HCT116 (cell line): ENCODE results near the gene CACNG3. TPM values are rescaled to one million over a fixed set of nuclear protein-coding genes. Genes with fewer than 3 reads are reported as not detected.
"Not testable (repeated sequence)": the region's sequence is repeated elsewhere in the genome, so short reads cannot be mapped to it uniquely, and the experiment has no call there.

Source experiments
- ATAC-seq: fragments of 200-7000 bp; cut with Tn5 transposase; 2 replicates; pipeline ENCODE4 v1.9.1; 2020; ENCODE audit warnings: mild to moderate bottlenecking, moderate library complexity
- BruUV-seq: library from RNA; stranded (reverse); fragments of 400-500 nt; replicated peaks from 2 replicates; lab custom pipeline; 2021; lab: Mats Ljungman, UMichigan
- CTCF ChIA-PET: fragments of 300-600 bp; sonication (Branson Sonifier 250); formaldehyde crosslinking; loops from one replicate; lab custom pipeline; 2021; ENCODE audit warnings: antibody characterized with exemption; lab: Charles Lee
- POLR2A ChIA-PET: fragments of 300-600, 350-600 bp; sonication (Branson Sonifier 250); formaldehyde crosslinking; loops from one replicate; lab custom pipeline; 2021; ENCODE audit warnings: antibody characterized with exemption; lab: Charles Lee
- RAD21 ChIA-PET, 2 experiments: fragments of 300-600 bp; sonication (Branson Sonifier 250); formaldehyde crosslinking; loops; one replicate each; lab custom pipeline; 2023; ENCODE audit warnings: low total read pairs in 2 of 2; ENCODE audit not compliant: uncharacterized antibody in 2 of 2, unreplicated experiment in 2 of 2, low non-redundant PET in 1 of 2; lab: Charles Lee
- DNase-seq: peaks from one replicate; pipeline ENCODE4 v3.0.0-alpha.2; 2010; ENCODE audit warnings: low read depth, low spot score
- H2AFZ ChIP-seq: fragments of 200-600 bp; shearing (Covaris generic), sonication (generic); 2 replicates; pipeline ENCODE4 v1.6.1; 2017; ENCODE audit warnings: low read depth, mixed run types, mixed read lengths, antibody characterized with exemption, low read length; ENCODE audit not compliant: poor library complexity, severe bottlenecking
- H3K27ac ChIP-seq: 2 replicates; pipeline ENCODE4 v1.5.1; 2012; ENCODE audit warnings: low read depth, low read length
- H3K27me3 ChIP-seq: fragments of 200-600 bp; sonication (generic); 2 replicates; pipeline ENCODE4 v1.6.1; 2016; ENCODE audit warnings: mixed run types, low read length, mixed read lengths; ENCODE audit not compliant: insufficient read depth
- H3K36me3 ChIP-seq, 2 experiments: fragments of 200-500 bp in 1 of 2; fragments of 200-600 bp in 1 of 2; sonication (Bioruptor generic) in 1 of 2; sonication (generic) in 1 of 2; 2 replicates each; pipeline versions ENCODE4 v1.5.1 to v1.6.1; 2014 to 2016; ENCODE audit warnings: low read length in 2 of 2, inconsistent platforms in 1 of 2, mixed read lengths in 1 of 2, mixed run types in 1 of 2; ENCODE audit not compliant: insufficient read depth in 2 of 2, control insufficient read depth in 1 of 2
- H3K4me1 ChIP-seq, 2 experiments: fragments of 200-600 bp in 1 of 2; sonication (generic) in 1 of 2; 2 replicates each; pipeline versions ENCODE4 v1.5.1 to v1.6.1; 2012 to 2017; ENCODE audit warnings: low read length in 2 of 2, inconsistent platforms in 1 of 2, mild to moderate bottlenecking in 1 of 2, mixed read lengths in 1 of 2, mixed run types in 1 of 2, moderate library complexity in 1 of 2; ENCODE audit not compliant: insufficient read depth in 2 of 2, control insufficient read depth in 1 of 2
- H3K4me2 ChIP-seq: fragments of 200-600 bp; sonication (generic); 2 replicates; pipeline ENCODE4 v1.6.1; 2017; ENCODE audit warnings: mixed run types, low read length, mixed read lengths
- H3K4me3 ChIP-seq, 2 experiments: fragments of 200-600 bp in 1 of 2; sonication (generic) in 1 of 2; replicated peaks in 1 of 2; 2 replicates each; pipeline ENCODE4 v1.5.1; 2011 to 2016; ENCODE audit warnings: low read length in 2 of 2, control low read depth in 1 of 2, low read depth in 1 of 2, mild to moderate bottlenecking in 1 of 2, mixed read lengths in 1 of 2, mixed run types in 1 of 2
- H3K79me2 ChIP-seq: fragments of 200-600 bp; sonication (generic); 2 replicates; pipeline ENCODE4 v1.6.1; 2017; ENCODE audit warnings: mild to moderate bottlenecking, mixed run types, low read length, moderate library complexity, mixed read lengths; ENCODE audit not compliant: insufficient read depth
- H3K9ac ChIP-seq: fragments of 200-600 bp; sonication (generic); 2 replicates; pipeline ENCODE4 v1.6.1; 2016; ENCODE audit warnings: low read length, mixed read lengths
- H3K9me2 ChIP-seq: fragments of 200-600 bp; sonication (generic), shearing (Covaris generic); 2 replicates; pipeline ENCODE4 v1.6.1; 2017; ENCODE audit warnings: mixed run types, mild to moderate bottlenecking, moderate library complexity; ENCODE audit not compliant: insufficient read depth
- H3K9me3 ChIP-seq, 2 experiments: fragments of 200-500 bp in 1 of 2; fragments of 200-600 bp in 1 of 2; sonication (Bioruptor generic) in 1 of 2; sonication (generic) in 1 of 2; 2 replicates each; pipeline ENCODE4 v1.6.1; 2014 to 2017; ENCODE audit warnings: low read length in 2 of 2, mixed read lengths in 2 of 2, inconsistent platforms in 1 of 2, low read depth in 1 of 2, mild to moderate bottlenecking in 1 of 2, mixed run types in 1 of 2, moderate library complexity in 1 of 2; ENCODE audit not compliant: control insufficient read depth in 1 of 2, insufficient read depth in 1 of 2
- H4K20me1 ChIP-seq: fragments of 200-600 bp; sonication (generic), shearing (Covaris generic); 2 replicates; pipeline ENCODE4 v1.6.1; 2017; ENCODE audit warnings: mixed run types, mild to moderate bottlenecking, moderate library complexity; ENCODE audit not compliant: insufficient read depth
- JUND ChIP-seq: IDR thresholded peaks from 2 replicates; pipeline ENCODE4 v1.6.1; 2012
- POLR2A ChIP-seq: IDR thresholded peaks from 2 replicates; pipeline ENCODE4 v1.7.0; 2011; ENCODE audit warnings: borderline replicate concordance; ENCODE audit not compliant: insufficient read depth, insufficient read length; ENCODE audit errors: extremely low read depth
- POLR2AphosphoS5 ChIP-seq: IDR thresholded peaks from 2 replicates; pipeline ENCODE4 v1.6.1; 2011; ENCODE audit warnings: mild to moderate bottlenecking, low read depth, low read length, moderate library complexity
- RAD21 ChIP-seq: IDR thresholded peaks from 2 replicates; pipeline ENCODE4 v1.6.1; 2012; ENCODE audit warnings: low read depth, mild to moderate bottlenecking
- SIN3A ChIP-seq: IDR thresholded peaks from 2 replicates; pipeline ENCODE4 v1.6.1; 2012; ENCODE audit warnings: low read depth
- ZNF274 ChIP-seq: fragments of 200-500 bp; sonication (Bioruptor generic); IDR thresholded peaks from 2 replicates; pipeline ENCODE4 v1.6.1; 2014; ENCODE audit warnings: mild to moderate bottlenecking, low read depth, low read length, inconsistent platforms
- intact Hi-C: fragments of 100-400 bp; cut with micrococcal nuclease; formaldehyde crosslinking; loops from 2 replicates; pipeline ENCODE4 v1.10.0; 2022
- total RNA-seq: library from RNA; stranded (reverse); gene quantifications from one replicate; pipeline ENCODE4 v1.2.1, GENCODE V29; 2021; ENCODE audit not compliant: unreplicated experiment
- TF ChIP-seq, protein P1 (sequence below): IDR thresholded peaks from 2 replicates; pipeline ENCODE4 v1.6.1; 2012

The CACNG3 gene
- total RNA-seq, 1 experiment from 2014 or later, result not detected

DNA sequence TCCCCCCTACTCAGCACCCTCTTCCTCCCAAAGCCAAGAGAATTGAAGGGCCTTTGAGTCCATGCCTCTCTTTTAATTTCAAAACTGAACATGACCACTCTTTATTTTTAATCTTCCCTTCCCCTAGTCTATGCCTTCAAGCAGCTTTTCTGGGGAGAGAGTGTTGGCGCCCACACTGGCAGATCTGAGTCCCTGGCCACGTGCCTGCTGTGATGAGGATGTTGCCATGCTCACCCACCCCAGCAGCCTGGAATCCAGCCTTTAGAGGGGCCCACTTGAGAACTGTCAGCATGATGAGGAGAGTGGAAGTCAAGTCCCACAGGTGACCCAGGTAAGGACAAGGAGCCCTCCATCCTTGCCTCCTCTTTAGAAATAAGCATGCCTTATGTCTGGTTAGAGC lies 20.3 kb upstream of the CACNG3 start:
- Histone ChIP-seq H3K4me2 (no peak overlapping the region), H3K4me1 (no peaks in the 10 kb centered on the region), H3K9me3 (no peaks in the 10 kb centered on the region), H3K9me2 (no peaks in the 10 kb centered on the region), H3K4me3 (no peak overlapping the region), H3K27ac (no peak overlapping the region), H3K9ac (no peak overlapping the region), H3K27me3 (peaks cover 9% of the 10 kb centered on the region; the same call in 1 of the 2 replicates)
- intact Hi-C loops, result no loop called here
- no peak for ATAC-seq
- POLR2A ChIA-PET, result no interaction called here
- TF ChIP-seq JUND (no peak), POLR2A (no peak), ZNF274 (no peak), RAD21 (no peak), SIN3A (no peak), POLR2AphosphoS5 (no peak)
- TF ChIP-seq, protein P1, sequence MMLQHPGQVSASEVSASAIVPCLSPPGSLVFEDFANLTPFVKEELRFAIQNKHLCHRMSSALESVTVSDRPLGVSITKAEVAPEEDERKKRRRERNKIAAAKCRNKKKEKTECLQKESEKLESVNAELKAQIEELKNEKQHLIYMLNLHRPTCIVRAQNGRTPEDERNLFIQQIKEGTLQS, result no peak
- TF ChIP-seq, all 23 proteins: peak for 0
- Histone ChIP-seq H3K79me2 (no peaks in the 10 kb centered on the region), H4K20me1 (no peaks in the 10 kb centered on the region), H3K36me3 (no peaks in the 10 kb centered on the region), H2AFZ (no peak overlapping the region)
- ChIA-PET RAD21 (no interaction called here), CTCF (no interaction called here)
- DNase-seq, result no peak
- BruUV-seq, result no TSS peak

DNA sequence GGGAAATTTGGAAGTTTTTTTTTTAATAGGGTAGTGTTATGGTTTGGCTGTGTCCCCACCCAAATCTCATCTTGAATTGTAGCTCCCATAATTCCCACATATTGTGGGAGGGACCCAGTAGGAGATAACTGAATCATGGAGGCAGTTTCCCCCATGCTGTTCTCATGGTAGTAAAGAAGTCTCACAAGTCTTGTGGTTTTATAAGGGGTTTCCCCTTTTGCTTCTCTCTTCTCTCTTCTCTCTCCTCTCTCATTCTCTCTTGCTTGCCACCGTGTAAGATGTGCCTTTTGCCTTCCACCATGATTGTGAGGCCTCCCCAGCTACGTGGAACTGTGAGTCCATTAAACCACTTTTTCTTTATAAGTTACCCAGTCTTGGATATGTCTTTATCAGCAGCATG lies 17.3 kb upstream of the CACNG3 start:
- H3K27ac ChIP-seq, H3K4me2 ChIP-seq, intact Hi-C loops, BruUV-seq, H3K4me1 ChIP-seq, H2AFZ ChIP-seq, H3K9me3 ChIP-seq, H3K9ac ChIP-seq, H3K27me3 ChIP-seq, H3K79me2 ChIP-seq, H4K20me1 ChIP-seq, ATAC-seq, CTCF ChIA-PET, H3K36me3 ChIP-seq, H3K9me2 ChIP-seq, POLR2A ChIA-PET, RAD21 ChIA-PET, DNase-seq, H3K4me3 ChIP-seq: not testable (repeated sequence)
